ENCODE measurements around the gene TLR8.
"Not testable (repeated sequence)": the region's sequence is repeated elsewhere in the genome, so short reads cannot be mapped to it uniquely, and the experiment has no call there.

TLR8 gene

GRCh38 chrX:12947545-12948235, 41.3 kb downstream of the TLR8 start:
- no peak for DNase-seq

GRCh38 chrX:12948495-12948894, 42.1 kb downstream of the TLR8 start:
- no peak for DNase-seq

GRCh38 chrX:12949205-12949926, 42.9 kb downstream of the TLR8 start:
- DNase-seq: peak; percentile 87

- DNase-seq: peak; percentile 89
Observed at GRCh38 chrX:12949927-12950656, 43.7 kb downstream of the TLR8 start.

GRCh38 chrX:12950851-12951594, 44.6 kb downstream of the TLR8 start:
- no peak for DNase-seq

- DNase-seq: no peak
Observed at GRCh38 chrX:12951595-12951975, 45.2 kb downstream of the TLR8 start.

GRCh38 chrX:12953420-12953819, 47.0 kb downstream of the TLR8 start:
- DNase-seq: no peak

GRCh38 chrX:12954376-12954775, 48.0 kb downstream of the TLR8 start:
- no peak for DNase-seq

GRCh38 chrX:12954981-12955380, 48.6 kb downstream of the TLR8 start:
- DNase-seq: no peak

- peak; percentile 85 for DNase-seq
Observed at GRCh38 chrX:12955882-12956703, 49.7 kb downstream of the TLR8 start.

- DNase-seq: peak; percentile 76
Observed at GRCh38 chrX:12956704-12957534, 50.5 kb downstream of the TLR8 start.

GRCh38 chrX:12958059-12958458, 51.6 kb downstream of the TLR8 start:
- DNase-seq: no peak

- DNase-seq: no peak
Observed at GRCh38 chrX:12958461-12958860, 52.0 kb downstream of the TLR8 start.

- DNase-seq: no peak
Observed at GRCh38 chrX:12961196-12961718, 54.8 kb downstream of the TLR8 start.

GRCh38 chrX:12962041-12962504, 55.7 kb downstream of the TLR8 start:
- no peak for DNase-seq

- DNase-seq: not testable (repeated sequence)
Observed at GRCh38 chrX:12963210-12963850, 56.9 kb downstream of the TLR8 start.

GRCh38 chrX:12965131-12965940, 58.9 kb downstream of the TLR8 start:
- no peak for DNase-seq

- DNase-seq: no peak
Observed at GRCh38 chrX:12966151-12966550, 59.7 kb downstream of the TLR8 start.

- DNase-seq: no peak
Observed at GRCh38 chrX:12967711-12968465, 61.5 kb downstream of the TLR8 start.
